Sigmoid colon (tissue), 4 donors: ENCODE results near the gene GALNT7.

Experiments used
- CTCF ChIP-seq, 4 experiments: fragments of 450-650 bp in 3 of 4; fragments of 200-600 bp in 1 of 4; IDR thresholded peaks; one replicate each; pipeline ENCODE4 v1.5.1; 2016 to 2019; ENCODE audit warnings: antibody characterized with exemption in 4 of 4, mild to moderate bottlenecking in 3 of 4, moderate library complexity in 2 of 4
- EP300 ChIP-seq, 4 donors: sonication (generic); formaldehyde crosslinking; IDR thresholded peaks; one replicate each; pipeline ENCODE4 v1.6.1; 2017; ENCODE audit warnings: antibody characterized with exemption in 4 of 4
- POLR2A ChIP-seq, 2 donors: fragments of 450-650 bp; IDR thresholded peaks; one replicate each; pipeline ENCODE4 v1.6.1; 2016; ENCODE audit warnings: antibody characterized with exemption in 2 of 2, mild to moderate bottlenecking in 2 of 2, moderate library complexity in 2 of 2
- POLR2AphosphoS5 ChIP-seq, 4 donors: sonication (generic); formaldehyde crosslinking; IDR thresholded peaks; one replicate each; pipeline ENCODE4 v1.6.1; 2017; ENCODE audit warnings: antibody characterized with exemption in 4 of 4

GRCh38 chr4:173214231-173214630, 45.6 kb downstream of the GALNT7 start:
- no peak for TF ChIP-seq POLR2A (IDR thresholded peaks at IDR 0.05)
- no peak for TF ChIP-seq CTCF (IDR thresholded peaks at IDR 0.05)
- no peak for TF ChIP-seq POLR2AphosphoS5 (IDR thresholded peaks at IDR 0.05)
- no peak for TF ChIP-seq EP300 (IDR thresholded peaks at IDR 0.05)
